H1 (cell line): ENCODE data around the gene GPR35. TPM values are rescaled to one million over a fixed set of nuclear protein-coding genes. Genes with fewer than 3 reads are reported as not detected.

Experiments used
- CTCF ChIA-PET: fragments of 300-600 bp; sonication (Branson Sonifier 250); formaldehyde crosslinking; loops from one replicate; lab custom pipeline; 2021; ENCODE audit not compliant: partially characterized antibody; lab: Charles Lee
- POLR2A ChIA-PET: fragments of 300-600 bp; sonication (Branson Sonifier 250); formaldehyde crosslinking; loops from one replicate; lab custom pipeline; 2021; ENCODE audit warnings: inconsistent platforms; ENCODE audit not compliant: partially characterized antibody; lab: Charles Lee
- DNase-seq, 2 experiments: peaks; one replicate each; pipeline versions ENCODE4 v3.0.0 to v3.0.0-alpha.2; 2010 to 2022; ENCODE audit warnings: low spot score in 2 of 2, low read depth in 1 of 2, mixed read lengths in 1 of 2
- FAIRE-seq: peaks from 2 replicates; lab custom pipeline; 2011; peaks lifted over from hg19 to GRCh38; lab: Jason Lieb, UNC
- H2AFZ ChIP-seq: 2 replicates; pipeline ENCODE4 v1.8.1; 2012; ENCODE audit warnings: low read length, inconsistent platforms
- H2AK5ac ChIP-seq: 2 replicates; pipeline ENCODE4 v1.6.1; 2013; ENCODE audit warnings: low read depth, low read length
- H2BK120ac ChIP-seq: replicated peaks from 2 replicates; pipeline ENCODE3; 2013; ENCODE audit warnings: low read depth, low read length, inconsistent platforms
- H2BK12ac ChIP-seq: 2 replicates; pipeline ENCODE4 v1.6.1; 2013; ENCODE audit warnings: low read depth, low read length
- H2BK15ac ChIP-seq: 2 replicates; pipeline ENCODE4 v1.6.1; 2013; ENCODE audit warnings: low read length
- H2BK20ac ChIP-seq: 2 replicates; pipeline ENCODE4 v1.6.1; 2013; ENCODE audit warnings: low read length
- H2BK5ac ChIP-seq: 2 replicates; pipeline ENCODE4 v1.6.1; 2013; ENCODE audit warnings: low read depth, low read length
- H3K14ac ChIP-seq: 2 replicates; pipeline ENCODE4 v1.6.1; 2013; ENCODE audit warnings: inconsistent platforms; ENCODE audit not compliant: insufficient read length
- H3K18ac ChIP-seq: 2 replicates; pipeline ENCODE4 v1.6.1; 2013; ENCODE audit warnings: low read length; ENCODE audit errors: extremely low read depth
- H3K23ac ChIP-seq: 2 replicates; pipeline ENCODE4 v1.6.1; 2013; ENCODE audit warnings: inconsistent platforms; ENCODE audit not compliant: insufficient read length
- H3K23me2 ChIP-seq: 2 replicates; pipeline ENCODE4 v1.6.1; 2013; ENCODE audit warnings: low read depth, low read length
- H3K27ac ChIP-seq: 2 replicates; pipeline ENCODE4 v1.6.1; 2011; ENCODE audit warnings: low read depth, low read length, inconsistent platforms
- H3K27me3 ChIP-seq, 4 experiments: replicated peaks in 1 of 4; 1 replicate in 1 of 4; 2 replicates in 3 of 4; pipeline versions ENCODE4 v1.6.1 to v1.8.1; 2011 to 2013; ENCODE audit warnings: low read length in 3 of 4, mild to moderate bottlenecking in 3 of 4, inconsistent platforms in 2 of 4, mixed read lengths in 2 of 4, moderate library complexity in 1 of 4; ENCODE audit not compliant: control insufficient read depth in 3 of 4, insufficient read depth in 3 of 4; ENCODE audit errors: extremely low read depth in 1 of 4
- H3K36me3 ChIP-seq, 4 experiments: 2 replicates each; pipeline versions ENCODE4 v1.6.1 to v1.8.1; 2011 to 2013; ENCODE audit warnings: mild to moderate bottlenecking in 4 of 4, low read length in 3 of 4, moderate library complexity in 2 of 4, control low read depth in 1 of 4, inconsistent platforms in 1 of 4; ENCODE audit not compliant: insufficient read depth in 4 of 4, control insufficient read depth in 2 of 4
- H3K4ac ChIP-seq: replicated peaks from 2 replicates; pipeline ENCODE3; 2013; ENCODE audit warnings: low read length, low read depth, mixed read lengths, inconsistent platforms; ENCODE audit not compliant: insufficient read length
- H3K4me1 ChIP-seq, 4 experiments: replicated peaks in 1 of 4; 1 replicate in 1 of 4; 2 replicates in 3 of 4; pipeline versions ENCODE4 v1.6.1 to v1.8.1; 2011 to 2013; ENCODE audit warnings: low read length in 3 of 4, inconsistent platforms in 2 of 4, mixed read lengths in 1 of 4; ENCODE audit not compliant: insufficient read depth in 4 of 4, control insufficient read depth in 3 of 4
- H3K4me2 ChIP-seq, 2 experiments: 2 replicates each; pipeline versions ENCODE4 v1.6.1 to v1.8.1; 2011 to 2013; ENCODE audit warnings: low read depth in 2 of 2, low read length in 2 of 2, control low read depth in 1 of 2, inconsistent platforms in 1 of 2, mild to moderate bottlenecking in 1 of 2; ENCODE audit not compliant: insufficient read depth in 1 of 2
- H3K4me3 ChIP-seq, 4 experiments: fragments of 200-600, 300-600 bp in 1 of 4; sonication (generic), shearing (Covaris generic), sonication (Bioruptor Twin) in 1 of 4; 2 replicates each; pipeline versions ENCODE4 v1.5.1 to v1.8.1; 2011 to 2016; ENCODE audit warnings: low read length in 4 of 4, low read depth in 3 of 4, control low read depth in 2 of 4, inconsistent platforms in 2 of 4, mild to moderate bottlenecking in 2 of 4, mixed read lengths in 1 of 4, moderate library complexity in 1 of 4; ENCODE audit not compliant: insufficient read depth in 2 of 4; ENCODE audit errors: extremely low read depth in 1 of 4
- H3K56ac ChIP-seq: replicated peaks from 2 replicates; pipeline ENCODE3; 2013; ENCODE audit warnings: low read depth, mild to moderate bottlenecking, mixed read lengths, low read length, inconsistent platforms; ENCODE audit not compliant: insufficient read length
- H3K79me1 ChIP-seq: 2 replicates; pipeline ENCODE4 v1.6.1; 2013; ENCODE audit warnings: low read depth, low read length, control low read depth
- H3K79me2 ChIP-seq, 2 experiments: 2 replicates each; pipeline versions ENCODE4 v1.6.1 to v1.8.1; 2012 to 2013; ENCODE audit warnings: low read length in 2 of 2, mild to moderate bottlenecking in 2 of 2, inconsistent platforms in 1 of 2; ENCODE audit not compliant: insufficient read depth in 2 of 2, control insufficient read depth in 1 of 2
- H3K9ac ChIP-seq, 4 experiments: replicated peaks in 1 of 4; 1 replicate in 1 of 4; 2 replicates in 3 of 4; pipeline versions ENCODE4 v1.6.1 to v1.8.1; 2011 to 2013; ENCODE audit warnings: low read depth in 3 of 4, low read length in 3 of 4, control low read depth in 2 of 4, mild to moderate bottlenecking in 2 of 4, moderate library complexity in 2 of 4, inconsistent platforms in 1 of 4; ENCODE audit errors: extremely low read depth in 1 of 4
- H3K9me3 ChIP-seq, 2 experiments: 2 replicates each; pipeline versions ENCODE4 v1.6.1 to v1.8.1; 2012 to 2013; ENCODE audit warnings: mild to moderate bottlenecking in 2 of 2, moderate library complexity in 2 of 2, control low read depth in 1 of 2, inconsistent platforms in 1 of 2, low read depth in 1 of 2, low read length in 1 of 2, mixed read lengths in 1 of 2; ENCODE audit not compliant: insufficient read depth in 2 of 2
- H4K20me1 ChIP-seq, 2 experiments: replicated peaks in 1 of 2; 2 replicates each; pipeline versions ENCODE3 to v1.8.1; 2011 to 2013; ENCODE audit warnings: inconsistent platforms in 2 of 2, low read length in 2 of 2, mild to moderate bottlenecking in 1 of 2; ENCODE audit not compliant: insufficient read depth in 2 of 2, control insufficient read depth in 1 of 2
- H4K5ac ChIP-seq: 2 replicates; pipeline ENCODE4 v1.6.1; 2013; ENCODE audit warnings: low read length, low read depth, mixed read lengths, inconsistent platforms; ENCODE audit not compliant: insufficient read length
- H4K8ac ChIP-seq: 2 replicates; pipeline ENCODE4 v1.8.0; 2013; ENCODE audit warnings: mild to moderate bottlenecking, moderate library complexity, low read length, inconsistent platforms; ENCODE audit not compliant: insufficient read depth; ENCODE audit errors: extremely low read depth
- H4K91ac ChIP-seq: replicated peaks from 2 replicates; pipeline ENCODE3; 2013; ENCODE audit warnings: low read length, mixed read lengths, inconsistent platforms; ENCODE audit not compliant: insufficient read length
- RBBP5 ChIP-seq: IDR thresholded peaks from 2 replicates; pipeline ENCODE4 v1.7.1; 2012; ENCODE audit warnings: low read depth, mild to moderate bottlenecking, inconsistent platforms, low read length, moderate library complexity, borderline replicate concordance
- RXRA ChIP-seq: IDR thresholded peaks from 2 replicates; pipeline ENCODE4 v1.6.1; 2011; ENCODE audit warnings: low read depth, mild to moderate bottlenecking, low read length, moderate library complexity; ENCODE audit not compliant: insufficient read depth
- WGBS, 2 experiments: shearing (Covaris generic) in 1 of 2; methylation state at CpG; one replicate each; pipeline versions ENCODE4 v1.1.6 to v1.1.7; 2013 to 2015; ENCODE audit warnings: low lambda C conversion rate in 2 of 2, mixed read lengths in 2 of 2, inconsistent platforms in 1 of 2, low coverage in 1 of 2, missing lambda C conversion rate in 1 of 2; ENCODE audit not compliant: insufficient replicate concordance in 2 of 2, insufficient coverage in 1 of 2, insufficient read length in 1 of 2; ENCODE audit errors: extremely low coverage in 1 of 2, missing lambda C conversion rate in 1 of 2; 5-methylcytosine and 5-hydroxymethylcytosine counted together
- polyA plus RNA-seq, 7 experiments: library from polyadenylated mRNA; depleted of rRNA in 3 of 7; stranded (reverse) in 5 of 7; unstranded in 2 of 7; fragments of >200 nt in 5 of 7; fragments of 200-250 nt in 2 of 7; gene quantifications; 1 replicate in 5 of 7; 2 replicates in 1 of 7; 4 replicates in 1 of 7; pipeline versions ENCODE4 v1.2.1 to v1.2.3, GENCODE V29; 2011 to 2013; ENCODE audit warnings: missing spikeins in 2 of 7, mixed read lengths in 2 of 7
- total RNA-seq: library from RNA; stranded (reverse); fragmentation: NEBNext Ultra II Directional; extraction: Animal tissue kit (Norgen Biotek cat#: 25700); gene quantifications from 2 replicates; pipeline ENCODE4 v1.2.1, GENCODE V29; 2021

The GPR35 gene
- total and polyA plus RNA-seq, 2 of the 8 experiments (the other 6 are each of a cell fraction or from before 2014, with no cell fraction given), result 0.47 TPM; not detected in 1

GRCh38 chr2:240648155-240648649 lies 22.9 kb downstream of the GPR35 start:
- H3K27me3 ChIP-seq, result peaks cover 0 to 4% (median 2%) of the 10 kb centered on the region in 4 experiments; a peak in 3 of 7 replicates
- TF ChIP-seq RBBP5 (no peak), RXRA (no peak)

More at GRCh38 chr2:240648155-240648649, 22.9 kb downstream of the GPR35 start:
- DNase-seq, result no peak
- Histone ChIP-seq H3K4me1 (peaks cover 0 to 10% (median 6%) of the 10 kb centered on the region in 4 experiments; a peak in 5 of 7 replicates), H3K18ac (no peak overlapping the region; the same call in 1 of the 2 replicates), H2BK20ac (no peak overlapping the region), H2BK12ac (no peak overlapping the region), H3K9ac (peak overlapping the region in 1 of 4 experiments; percentile 51; a peak in 1 of 7 replicates), H2BK120ac (no peak overlapping the region), H2AK5ac (no peak overlapping the region), H2AFZ (0 out of 2 replicates have a peak overlapping the region, but pooled peaks have one; percentile 55), H3K14ac (no peak overlapping the region), H3K23ac (no peak overlapping the region), H2BK15ac (no peak overlapping the region), H3K4me2 (no peak overlapping the region), H3K23me2 (no peaks in the 10 kb centered on the region), H3K79me2 (no peaks in the 10 kb centered on the region), H3K56ac (no peak overlapping the region), H4K8ac (no peak overlapping the region), H3K36me3 (no peaks in the 10 kb centered on the region), H3K4me3 (no peak overlapping the region), H3K79me1 (no peaks in the 10 kb centered on the region), H3K9me3 (no peaks in the 10 kb centered on the region), H4K5ac (no peak overlapping the region), H3K27ac (no peak overlapping the region), H3K4ac (no peak overlapping the region), H4K91ac (no peak overlapping the region), H2BK5ac (no peak overlapping the region), H4K20me1 (no peaks in the 10 kb centered on the region)
- WGBS, 2 experiments, result 88% methylated on average over 6 of the region's 6 CpGs; no CpG with 5 or more reads in 1 of the 2 experiments
- CTCF ChIA-PET, result interaction anchor here (0.9 to 1.5 kb wide), 3 partner anchors 8 to 1230 kb away, joined by 3 to 4 read pairs (median 3); no protein-coding TSS in a partner anchor
- no peak for FAIRE-seq
- POLR2A ChIA-PET, result no interaction called here
